GM19351 (cell line): ENCODE measurements around the gene BRD3OS.

Experiments
- ATAC-seq: cut with Tn5 transposase; IDR thresholded peaks from one replicate; pipeline ENCODE4 v1.9.1; 2021; ENCODE audit warnings: mild to moderate bottlenecking, moderate library complexity; ENCODE audit not compliant: unreplicated experiment

The BRD3OS gene

GRCh38 chr9:134032456-134033222 lies 7.4 kb downstream of the BRD3OS start:
- no peak for ATAC-seq

GRCh38 chr9:134033516-134034214 lies 8.4 kb downstream of the BRD3OS start:
- no peak for ATAC-seq

- no peak for ATAC-seq
These were observed 9.1 kb downstream of the BRD3OS start for GRCh38 chr9:134034215-134035040.

- ATAC-seq = no peak
These were observed 10.1 kb downstream of the BRD3OS start for GRCh38 chr9:134035041-134036039.

- no peak for ATAC-seq
These were observed 10.8 kb downstream of the BRD3OS start for GRCh38 chr9:134036130-134036529.

- ATAC-seq = no peak
These were observed 12.4 kb downstream of the BRD3OS start for GRCh38 chr9:134037641-134038040.

- ATAC-seq = no peak
These were observed 14.3 kb downstream of the BRD3OS start for GRCh38 chr9:134039386-134040175.

GRCh38 chr9:134040176-134040565 lies 14.9 kb downstream of the BRD3OS start:
- ATAC-seq = no peak

GRCh38 chr9:134040781-134041648 lies 15.7 kb downstream of the BRD3OS start:
- ATAC-seq = no peak

- no peak for ATAC-seq
These were observed 16.3 kb downstream of the BRD3OS start for GRCh38 chr9:134041649-134041962.

GRCh38 chr9:134043531-134043988 lies 18.3 kb downstream of the BRD3OS start:
- no peak for ATAC-seq

- ATAC-seq = no peak
These were observed 19.7 kb downstream of the BRD3OS start for GRCh38 chr9:134044944-134045343.

- no peak for ATAC-seq
These were observed 20.7 kb downstream of the BRD3OS start for GRCh38 chr9:134045841-134046544.

- no peak for ATAC-seq
These were observed 21.8 kb downstream of the BRD3OS start for GRCh38 chr9:134046894-134047681.

- no peak for ATAC-seq
These were observed 22.7 kb downstream of the BRD3OS start for GRCh38 chr9:134047868-134048581.

- ATAC-seq = no peak
These were observed 23.3 kb downstream of the BRD3OS start for GRCh38 chr9:134048582-134048968.

GRCh38 chr9:134049236-134049635 lies 24.0 kb downstream of the BRD3OS start:
- no peak for ATAC-seq
